ENCODE results near the gene TIMP2. TPM values are rescaled to one million over a fixed set of nuclear protein-coding genes. Genes with fewer than 3 reads are reported as not detected.

TIMP2 gene
- total RNA-seq, 4 donors from 2014 or later = 20.4 to 28.7 (median 27.0) TPM

- no peaks in the 10 kb centered on the region for H3K27me3 ChIP-seq
- H3K4me1 ChIP-seq = peaks cover 24 to 28% of the 10 kb centered on the region in 2 donors
- peak overlapping the region; percentile 70 to 82 (median 82) for H3K27ac ChIP-seq
- TF ChIP-seq, protein P1, sequence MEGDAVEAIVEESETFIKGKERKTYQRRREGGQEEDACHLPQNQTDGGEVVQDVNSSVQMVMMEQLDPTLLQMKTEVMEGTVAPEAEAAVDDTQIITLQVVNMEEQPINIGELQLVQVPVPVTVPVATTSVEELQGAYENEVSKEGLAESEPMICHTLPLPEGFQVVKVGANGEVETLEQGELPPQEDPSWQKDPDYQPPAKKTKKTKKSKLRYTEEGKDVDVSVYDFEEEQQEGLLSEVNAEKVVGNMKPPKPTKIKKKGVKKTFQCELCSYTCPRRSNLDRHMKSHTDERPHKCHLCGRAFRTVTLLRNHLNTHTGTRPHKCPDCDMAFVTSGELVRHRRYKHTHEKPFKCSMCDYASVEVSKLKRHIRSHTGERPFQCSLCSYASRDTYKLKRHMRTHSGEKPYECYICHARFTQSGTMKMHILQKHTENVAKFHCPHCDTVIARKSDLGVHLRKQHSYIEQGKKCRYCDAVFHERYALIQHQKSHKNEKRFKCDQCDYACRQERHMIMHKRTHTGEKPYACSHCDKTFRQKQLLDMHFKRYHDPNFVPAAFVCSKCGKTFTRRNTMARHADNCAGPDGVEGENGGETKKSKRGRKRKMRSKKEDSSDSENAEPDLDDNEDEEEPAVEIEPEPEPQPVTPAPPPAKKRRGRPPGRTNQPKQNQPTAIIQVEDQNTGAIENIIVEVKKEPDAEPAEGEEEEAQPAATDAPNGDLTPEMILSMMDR (IDR thresholded peaks at IDR 0.05 in 4 of 5, conservative IDR thresholded peaks at IDR 0.05 in 1 of 5) = no peak
- TF ChIP-seq POLR2A (IDR thresholded peaks at IDR 0.05) = no peak
- in situ Hi-C loops (cut with MboI; ENCODE audit: low sequenced_read_pairs in 4 of 4) (no loop called here), intact Hi-C loops (cut with DNase I; ENCODE audit: low total_unique reads) (loop anchor here (5.0 kb wide), 2 partner anchors 44 to 51 kb away; partner anchors contain the start of gene LGALS3BP)
- peak; percentile 43 to 73 for DNase-seq
- peak; percentile 56 to 61 for ATAC-seq
- no peaks in the 10 kb centered on the region for H3K36me3 ChIP-seq
- H3K4me3 ChIP-seq = peak overlapping the region in 2 of 4 donors; percentile 28 to 33
- no peaks in the 10 kb centered on the region for H3K9me3 ChIP-seq
Observed at GRCh38 chr17:78933025-78933958, 8.1 kb upstream of the TIMP2 start.

GRCh38 chr17:78929908-78930775 lies 5.0 kb upstream of the TIMP2 start:
- Histone ChIP-seq H3K4me3 (no peak overlapping the region), H3K9me3 (no peaks in the 10 kb centered on the region), H3K4me1 (peaks cover 24% of the 10 kb centered on the region in 2 donors), H3K27ac (no peak overlapping the region), H3K36me3 (no peaks in the 10 kb centered on the region), H3K27me3 (peaks cover 4 to 10% (median 9%) of the 10 kb centered on the region in 3 donors)
- no peak for TF ChIP-seq POLR2A (IDR thresholded peaks at IDR 0.05)
- TF ChIP-seq, protein P1 (IDR thresholded peaks at IDR 0.05 in 4 of 5, conservative IDR thresholded peaks at IDR 0.05 in 1 of 5) = no peak
- intact Hi-C loops (cut with DNase I; ENCODE audit: low total_unique reads) (loop anchor here (5.0 kb wide), 2 partner anchors 47 to 48 kb away; partner anchors contain the start of gene LGALS3BP), in situ Hi-C loops (cut with MboI; ENCODE audit: low sequenced_read_pairs in 4 of 4) (no loop called here)
- DNase-seq (no peak), ATAC-seq (no peak)

DNA sequence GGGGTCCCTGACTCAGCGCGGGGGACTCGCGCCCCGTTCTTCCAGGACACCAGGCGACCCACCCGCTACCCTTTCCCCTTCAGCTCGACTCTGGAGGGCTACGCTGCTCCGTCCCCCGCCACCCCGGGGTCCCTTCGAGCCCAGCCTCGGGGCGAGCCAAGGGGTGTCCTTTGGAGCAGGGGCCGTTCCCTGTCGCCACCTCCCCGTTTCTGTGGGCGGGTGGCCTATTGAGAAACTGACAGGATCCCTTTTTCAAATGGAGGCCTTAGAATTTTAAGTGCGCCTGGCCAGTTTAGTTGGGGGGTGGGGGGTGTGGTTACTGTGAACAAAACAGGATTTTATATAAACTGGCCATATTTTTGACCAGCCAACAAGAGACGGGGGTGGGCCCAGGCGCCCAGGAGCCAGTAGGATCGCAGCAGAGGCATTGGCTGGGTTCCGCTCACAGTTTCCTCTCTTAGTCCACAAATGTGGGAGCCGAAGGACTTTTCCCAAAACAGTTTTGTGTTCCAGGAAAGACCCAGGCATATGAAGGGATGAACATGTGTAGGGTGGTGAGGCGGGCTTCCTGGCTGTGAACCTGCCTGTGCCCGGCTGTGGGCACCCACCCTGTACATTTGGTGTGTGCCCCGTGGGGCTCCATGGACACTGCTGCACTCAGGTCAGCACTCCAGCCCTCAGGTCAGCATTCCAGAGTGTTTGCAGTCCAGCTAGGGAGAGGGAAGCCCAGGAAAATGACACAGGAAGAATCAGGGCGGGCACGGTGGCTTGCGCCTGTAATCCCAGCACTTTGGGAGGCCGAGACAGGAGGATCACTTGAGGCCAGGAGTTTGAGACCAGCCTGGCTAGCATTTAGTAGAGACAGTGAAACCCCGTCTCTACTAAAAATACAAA lies 722 bp upstream of the TIMP2 start:
- intact Hi-C loops (cut with DNase I; ENCODE audit: low total_unique reads) = no loop called here
- Histone ChIP-seq H3K36me3 (no peaks in the 10 kb centered on the region), H3K9me3 (no peaks in the 10 kb centered on the region), H3K27ac (peak overlapping the region; percentile 81 to 91 (median 88)), H3K27me3 (peaks cover 4 to 19% (median 18%) of the 10 kb centered on the region in 3 donors), H3K4me3 (peak overlapping the region; percentile 49 to 65 (median 60)), H3K4me1 (peaks cover 14 to 29% of the 10 kb centered on the region in 2 donors)
- in situ Hi-C loops (cut with MboI; ENCODE audit: low sequenced_read_pairs in 4 of 4) = no loop called here
- DNase-seq (peak; percentile 59 to 80), ATAC-seq (peak; percentile 66)
- TF ChIP-seq POLR2A (IDR thresholded peaks at IDR 0.05) = peak; percentile 19 to 53
- TF ChIP-seq, protein P1 (IDR thresholded peaks at IDR 0.05 in 4 of 5, conservative IDR thresholded peaks at IDR 0.05 in 1 of 5) = no peak
